Aorta (tissue), 5 donors: ENCODE measurements around the gene EML5. TPM values are rescaled to one million over a fixed set of nuclear protein-coding genes. Genes with fewer than 3 reads are reported as not detected.

Experiments
- ATAC-seq: fragments of 200-7000 bp; cut with Tn5 transposase; one replicate; pipeline ENCODE4 v1.9.1; 2022; ENCODE audit warnings: moderate library complexity; ENCODE audit not compliant: low FRiP score
- DNase-seq, 2 donors: peaks; one replicate each; pipeline ENCODE4 v3.0.0-alpha.2; 2020
- H3K27ac ChIP-seq, 2 donors: one replicate each; pipeline ENCODE4 v1.5.1; 2013; ENCODE audit warnings: low read length in 2 of 2, mild to moderate bottlenecking in 2 of 2, moderate library complexity in 2 of 2, control low read depth in 1 of 2, inconsistent platforms in 1 of 2, low read depth in 1 of 2
- H3K27me3 ChIP-seq, 2 donors: one replicate each; pipeline ENCODE4 v1.6.1; 2013; ENCODE audit warnings: control low read depth in 1 of 2, low read length in 1 of 2, mild to moderate bottlenecking in 1 of 2, moderate library complexity in 1 of 2; ENCODE audit not compliant: insufficient read depth in 2 of 2, control insufficient read depth in 1 of 2
- H3K36me3 ChIP-seq, 2 donors: one replicate each; pipeline ENCODE4 v1.6.1; 2013; ENCODE audit warnings: control low read depth in 1 of 2, low read length in 1 of 2, mild to moderate bottlenecking in 1 of 2; ENCODE audit not compliant: insufficient read depth in 2 of 2, control insufficient read depth in 1 of 2
- H3K4me1 ChIP-seq, 2 donors: one replicate each; pipeline ENCODE4 v1.6.1; 2013; ENCODE audit warnings: low read length in 2 of 2, control low read depth in 1 of 2, mild to moderate bottlenecking in 1 of 2, moderate library complexity in 1 of 2; ENCODE audit not compliant: insufficient read depth in 2 of 2, control insufficient read depth in 1 of 2
- H3K4me3 ChIP-seq, 2 donors: one replicate each; pipeline ENCODE4 v1.5.1; 2013; ENCODE audit warnings: low read length in 2 of 2, control low read depth in 1 of 2, mild to moderate bottlenecking in 1 of 2
- H3K9me3 ChIP-seq: one replicate; pipeline ENCODE4 v1.6.1; 2013; ENCODE audit warnings: mild to moderate bottlenecking, low read length; ENCODE audit not compliant: control insufficient read depth
- WGBS, 2 donors: extraction: QIAGEN DNeasy Blood & Tissue Kit; methylation state at CpG; one replicate each; pipeline ENCODE4 v1.1.7; 2013; 5-methylcytosine and 5-hydroxymethylcytosine counted together
- intact Hi-C, 2 donors: fragments of 100-400 bp; cut with DNase I; formaldehyde crosslinking; loops; one replicate each; pipeline versions ENCODE4 v1.14.2 to v1.15.0; 2022
- polyA plus RNA-seq, 2 donors: library from polyadenylated mRNA; stranded (reverse); fragments of 200-250 nt; gene quantifications; one replicate each; pipeline ENCODE4 v1.2.3, GENCODE V29; 2013
- total RNA-seq, 2 donors: library from RNA; stranded (reverse); fragmentation: NEBNext Ultra II Directional; extraction: Animal tissue kit (Norgen Biotek cat#: 25700); gene quantifications; one replicate each; pipeline ENCODE4 v1.2.1, GENCODE V29; 2021
- donor health status: healthy with polysubstance abuse.
- donor health status: Bipolar disorder and iron deficiency.
- donor health status: DM: no; HTN: no; CAD: no.
- donor health status: DM: no; HTN: no; CAD: no.
- donor health status: DM: yes; HTN: yes; CAD: no.

The EML5 gene
- total and polyA plus RNA-seq, 4 donors = 0.18 to 1.6 (median 0.51) TPM

GRCh38 chr14:88727057-88727456 is 65.7 kb downstream of the EML5 start:
- H3K9me3 ChIP-seq = no peaks in the 10 kb centered on the region
- H3K27ac ChIP-seq = no peak overlapping the region
- ATAC-seq (no peak), DNase-seq (no peak)
- intact Hi-C loops = no loop called here
- WGBS, 2 donors = 78 to 79% methylated on average over 4 of the region's 4 CpGs
- no peaks in the 10 kb centered on the region for H3K27me3 ChIP-seq
- H3K4me1 ChIP-seq = no peaks in the 10 kb centered on the region
- H3K4me3 ChIP-seq = no peak overlapping the region
- H3K36me3 ChIP-seq = no peaks in the 10 kb centered on the region

- no peaks in the 10 kb centered on the region for H3K36me3 ChIP-seq
- 72% methylated on average over 2 of the region's 2 CpGs for WGBS, 2 donors
- no peak overlapping the region for H3K4me3 ChIP-seq
- H3K27me3 ChIP-seq = no peaks in the 10 kb centered on the region
- DNase-seq (no peak), ATAC-seq (no peak)
- intact Hi-C loops = no loop called here
- H3K9me3 ChIP-seq = no peaks in the 10 kb centered on the region
- no peak overlapping the region for H3K27ac ChIP-seq
- no peaks in the 10 kb centered on the region for H3K4me1 ChIP-seq
These were observed 82.0 kb downstream of the EML5 start for GRCh38 chr14:88710709-88711108.

DNA sequence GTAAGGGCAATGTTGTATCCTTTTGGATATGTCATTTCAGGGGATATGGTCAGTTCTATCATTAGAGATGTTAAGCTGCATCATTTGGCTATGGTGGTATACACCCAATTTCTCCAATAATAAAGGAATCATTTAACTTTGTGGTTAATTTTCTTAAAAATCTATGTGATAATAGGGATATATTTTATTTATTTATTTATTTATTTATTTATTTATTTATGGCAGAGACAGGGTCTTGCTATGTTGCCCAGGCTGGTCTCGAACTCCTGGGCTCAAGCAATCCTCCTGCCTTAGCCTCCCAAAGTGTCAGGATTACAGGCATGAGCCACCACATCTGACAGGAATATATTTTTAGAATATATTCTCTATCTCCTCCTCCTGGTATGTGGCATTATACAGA is 85.7 kb downstream of the EML5 start:
- H3K4me3 ChIP-seq = no peak overlapping the region
- H3K9me3 ChIP-seq = no peaks in the 10 kb centered on the region
- WGBS, 2 donors = 73 to 86% methylated on average over 1 of the region's 1 CpG
- ATAC-seq (no peak), DNase-seq (no peak)
- H3K27me3 ChIP-seq = no peaks in the 10 kb centered on the region
- no peaks in the 10 kb centered on the region for H3K4me1 ChIP-seq
- H3K36me3 ChIP-seq = no peaks in the 10 kb centered on the region
- H3K27ac ChIP-seq = no peak overlapping the region
- intact Hi-C loops = no loop called here

- no peak for ATAC-seq
- intact Hi-C loops = no loop called here
- H3K4me1 ChIP-seq = no peaks in the 10 kb centered on the region
- no peak overlapping the region for H3K4me3 ChIP-seq
- DNase-seq = no peak
- H3K9me3 ChIP-seq = no peaks in the 10 kb centered on the region
- H3K36me3 ChIP-seq = no peaks in the 10 kb centered on the region
- no peak overlapping the region for H3K27ac ChIP-seq
- H3K27me3 ChIP-seq = no peaks in the 10 kb centered on the region
These were observed 86.3 kb downstream of the EML5 start for GRCh38 chr14:88706425-88706824.

GRCh38 chr14:88698651-88699050 is 94.1 kb downstream of the EML5 start:
- intact Hi-C loops = no loop called here
- ATAC-seq = no peak
- Histone ChIP-seq H3K4me3 (no peak overlapping the region), H3K27ac (no peak overlapping the region), H3K4me1 (no peaks in the 10 kb centered on the region), H3K27me3 (no peaks in the 10 kb centered on the region), H3K9me3 (no peaks in the 10 kb centered on the region), H3K36me3 (no peaks in the 10 kb centered on the region)
- WGBS, 2 donors = 82 to 88% methylated on average over 5 of the region's 5 CpGs
- DNase-seq = no peak

DNA sequence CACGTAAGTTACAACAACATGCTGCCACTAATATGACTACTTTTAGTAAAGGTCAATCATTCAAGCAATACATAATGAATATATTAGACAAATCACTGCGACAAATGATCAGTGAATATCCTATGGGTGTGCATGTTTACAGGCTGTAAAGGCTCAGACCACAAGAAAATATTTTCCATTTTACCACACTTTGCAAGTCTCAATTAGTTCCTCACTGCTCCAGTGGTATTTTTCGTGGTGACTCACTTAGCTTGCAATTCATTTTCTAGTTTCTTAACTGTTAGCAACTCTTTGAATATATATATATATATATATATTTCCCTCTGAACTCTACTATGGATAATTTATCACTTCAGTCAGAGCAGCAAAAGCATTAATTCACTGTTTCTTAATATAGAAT is 96.9 kb downstream of the EML5 start:
- no peak overlapping the region for H3K4me3 ChIP-seq
- WGBS, 2 donors = 62 to 69% methylated on average over 3 of the region's 3 CpGs
- intact Hi-C loops = no loop called here
- H3K36me3 ChIP-seq = no peaks in the 10 kb centered on the region
- ATAC-seq = no peak
- H3K27ac ChIP-seq = no peak overlapping the region
- H3K9me3 ChIP-seq = no peaks in the 10 kb centered on the region
- DNase-seq = no peak
- no peaks in the 10 kb centered on the region for H3K27me3 ChIP-seq
- H3K4me1 ChIP-seq = no peaks in the 10 kb centered on the region

DNA sequence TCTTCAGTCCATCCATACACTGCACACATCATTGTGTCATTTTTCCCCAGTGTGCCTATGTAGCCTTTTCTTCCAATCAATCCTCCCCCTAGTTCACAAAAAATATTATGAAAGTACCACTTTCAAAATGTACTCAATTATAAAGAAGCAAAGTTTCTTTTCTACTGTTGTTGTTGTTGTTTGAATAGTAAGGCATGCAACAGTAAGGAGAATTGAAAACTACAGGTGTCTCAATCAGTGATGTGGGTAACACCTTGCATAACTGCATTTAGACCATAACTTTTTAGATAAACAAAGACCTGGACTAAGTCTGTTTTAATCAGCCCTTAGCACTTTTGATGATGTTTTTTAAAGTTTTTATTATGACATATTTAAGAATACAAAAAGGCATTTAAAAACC is 104.4 kb downstream of the EML5 start:
- no peak overlapping the region for H3K4me3 ChIP-seq
- peaks cover 0 to 3% of the 10 kb centered on the region in 2 donors for H3K36me3 ChIP-seq
- no peaks in the 10 kb centered on the region for H3K9me3 ChIP-seq
- DNase-seq (no peak), ATAC-seq (no peak)
- no peaks in the 10 kb centered on the region for H3K4me1 ChIP-seq
- intact Hi-C loops = no loop called here
- no peak overlapping the region for H3K27ac ChIP-seq
- H3K27me3 ChIP-seq = no peaks in the 10 kb centered on the region

DNA sequence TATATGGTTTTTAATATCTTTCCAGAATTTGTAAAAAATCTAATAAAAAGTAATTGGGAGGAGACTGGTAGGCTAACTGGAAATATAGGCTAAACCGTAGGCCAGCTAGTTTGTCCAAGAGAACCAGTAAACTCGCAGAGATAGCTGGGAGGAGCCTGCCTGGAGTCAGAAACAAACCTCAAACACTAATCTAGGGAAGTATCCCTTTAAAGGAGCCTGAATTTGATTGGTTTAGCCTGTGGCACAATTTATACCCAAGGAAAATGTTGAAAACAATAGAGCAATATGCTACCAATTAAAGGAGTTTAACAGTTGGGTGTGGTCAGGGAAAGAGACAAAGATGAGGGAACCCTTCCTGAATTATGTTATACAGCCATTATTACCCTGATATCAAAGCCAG is 109.6 kb downstream of the EML5 start:
- DNase-seq (no peak), ATAC-seq (no peak)
- Histone ChIP-seq H3K4me3 (no peak overlapping the region), H3K27ac (no peak overlapping the region), H3K4me1 (no peaks in the 10 kb centered on the region), H3K36me3 (no peaks in the 10 kb centered on the region), H3K27me3 (no peaks in the 10 kb centered on the region), H3K9me3 (no peaks in the 10 kb centered on the region)
- intact Hi-C loops = no loop called here
- 66 to 68% methylated on average over 2 of the region's 2 CpGs for WGBS, 2 donors

GRCh38 chr14:88682495-88683114 is 110.1 kb downstream of the EML5 start:
- Histone ChIP-seq H3K27ac (no peak overlapping the region), H3K9me3 (no peaks in the 10 kb centered on the region), H3K27me3 (no peaks in the 10 kb centered on the region), H3K36me3 (no peaks in the 10 kb centered on the region), H3K4me1 (no peaks in the 10 kb centered on the region), H3K4me3 (no peak overlapping the region)
- intact Hi-C loops = no loop called here
- DNase-seq (no peak), ATAC-seq (no peak)
- 49 to 57% methylated on average over 5 of the region's 5 CpGs for WGBS, 2 donors
